D721Med (cell line): ENCODE results near the gene CPN2.

ENCODE experiments used
- DNase-seq: peaks from one replicate; pipeline ENCODE4 v3.0.0; 2011; ENCODE audit warnings: low spot score; ENCODE audit not compliant: insufficient read length
- FAIRE-seq: peaks from 2 replicates; lab custom pipeline; 2011; peaks lifted over from hg19 to GRCh38; lab: Jason Lieb, UNC
- TF ChIP-seq, protein P1 (sequence below): IDR thresholded peaks from 2 replicates; pipeline ENCODE4 v1.5.1; 2012; ENCODE audit warnings: mild to moderate bottlenecking, control low read depth; ENCODE audit not compliant: insufficient read depth; ENCODE audit errors: missing control alignments

Gene CPN2

DNA sequence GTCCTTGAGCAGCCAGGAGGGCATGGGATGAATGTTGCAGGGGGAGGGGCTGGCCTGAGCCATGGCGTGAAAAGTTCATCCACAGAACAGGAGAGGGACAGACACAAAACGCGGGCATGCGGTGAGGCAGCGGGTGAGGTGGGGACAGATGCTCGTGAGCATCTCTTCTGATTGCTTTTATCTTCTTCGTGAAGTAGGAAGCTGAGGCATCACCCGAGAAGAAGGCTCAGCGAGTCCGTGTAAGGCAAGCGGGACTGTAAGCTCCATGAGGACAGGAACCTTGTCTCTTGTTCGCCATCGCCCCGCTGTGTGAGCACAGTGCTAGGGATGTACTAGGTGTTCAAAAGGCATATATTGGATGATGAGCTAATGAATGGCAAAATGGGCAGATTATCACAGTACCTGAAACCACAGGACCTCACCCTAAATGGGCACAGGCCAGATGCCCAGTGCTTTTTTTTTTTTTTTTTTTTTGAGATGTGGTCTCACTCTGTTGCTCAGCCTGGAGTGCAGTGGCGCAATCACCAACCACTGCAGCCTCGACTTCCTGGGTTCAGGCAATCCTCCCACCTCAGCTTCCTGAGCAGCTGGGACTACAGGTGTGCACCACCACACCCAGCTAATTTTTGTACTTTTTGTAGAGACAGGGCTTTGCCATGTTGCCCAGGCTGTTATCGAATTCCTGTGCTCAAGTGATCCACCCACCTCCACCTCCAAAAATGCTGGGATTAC, 46.8 kb downstream of the CPN2 start:
- no peak for DNase-seq
- TF ChIP-seq, protein P1, sequence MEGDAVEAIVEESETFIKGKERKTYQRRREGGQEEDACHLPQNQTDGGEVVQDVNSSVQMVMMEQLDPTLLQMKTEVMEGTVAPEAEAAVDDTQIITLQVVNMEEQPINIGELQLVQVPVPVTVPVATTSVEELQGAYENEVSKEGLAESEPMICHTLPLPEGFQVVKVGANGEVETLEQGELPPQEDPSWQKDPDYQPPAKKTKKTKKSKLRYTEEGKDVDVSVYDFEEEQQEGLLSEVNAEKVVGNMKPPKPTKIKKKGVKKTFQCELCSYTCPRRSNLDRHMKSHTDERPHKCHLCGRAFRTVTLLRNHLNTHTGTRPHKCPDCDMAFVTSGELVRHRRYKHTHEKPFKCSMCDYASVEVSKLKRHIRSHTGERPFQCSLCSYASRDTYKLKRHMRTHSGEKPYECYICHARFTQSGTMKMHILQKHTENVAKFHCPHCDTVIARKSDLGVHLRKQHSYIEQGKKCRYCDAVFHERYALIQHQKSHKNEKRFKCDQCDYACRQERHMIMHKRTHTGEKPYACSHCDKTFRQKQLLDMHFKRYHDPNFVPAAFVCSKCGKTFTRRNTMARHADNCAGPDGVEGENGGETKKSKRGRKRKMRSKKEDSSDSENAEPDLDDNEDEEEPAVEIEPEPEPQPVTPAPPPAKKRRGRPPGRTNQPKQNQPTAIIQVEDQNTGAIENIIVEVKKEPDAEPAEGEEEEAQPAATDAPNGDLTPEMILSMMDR = no peak
- FAIRE-seq = no peak

DNA sequence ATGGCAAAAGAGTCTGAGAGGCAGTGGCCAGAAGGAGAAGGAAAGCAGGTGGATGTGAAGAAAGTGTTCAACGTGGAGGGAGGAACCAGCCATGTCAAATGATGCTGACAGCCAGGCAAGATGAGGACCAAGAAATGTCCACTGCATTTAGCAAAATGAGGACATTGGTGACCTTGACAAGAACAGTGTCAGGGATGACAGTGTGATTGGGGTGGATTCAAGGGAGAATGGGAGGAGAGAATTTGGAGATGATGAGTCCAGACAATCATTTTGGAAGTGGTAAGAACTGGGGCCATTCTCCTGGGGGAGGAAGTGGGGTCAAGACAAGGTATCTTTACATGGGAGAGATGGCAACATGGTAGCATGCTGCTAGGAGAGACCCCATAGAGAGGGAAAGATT, 47.4 kb downstream of the CPN2 start:
- TF ChIP-seq, protein P1 = no peak
- FAIRE-seq (no peak), DNase-seq (no peak)

DNA sequence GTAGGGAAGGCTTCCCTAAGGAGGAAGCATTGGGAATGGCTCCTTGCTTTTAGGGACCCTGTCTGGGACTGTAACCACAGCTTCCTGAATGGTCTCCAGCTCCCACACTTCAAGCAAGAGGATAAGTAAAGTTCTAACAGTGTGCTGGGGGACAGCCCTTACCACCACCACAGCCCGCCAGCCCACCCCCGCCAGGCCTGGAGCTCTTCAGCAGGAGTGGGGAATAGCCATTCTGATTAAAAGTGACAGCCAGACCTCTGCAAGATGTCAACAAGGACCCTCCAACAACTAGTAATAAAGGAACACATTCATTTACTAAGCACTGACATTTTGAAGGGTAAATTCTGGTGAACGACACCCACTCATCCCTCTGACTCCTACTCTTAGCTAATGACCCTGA, 49.4 kb downstream of the CPN2 start:
- DNase-seq = no peak
- TF ChIP-seq, protein P1 = no peak
- no peak for FAIRE-seq

DNA sequence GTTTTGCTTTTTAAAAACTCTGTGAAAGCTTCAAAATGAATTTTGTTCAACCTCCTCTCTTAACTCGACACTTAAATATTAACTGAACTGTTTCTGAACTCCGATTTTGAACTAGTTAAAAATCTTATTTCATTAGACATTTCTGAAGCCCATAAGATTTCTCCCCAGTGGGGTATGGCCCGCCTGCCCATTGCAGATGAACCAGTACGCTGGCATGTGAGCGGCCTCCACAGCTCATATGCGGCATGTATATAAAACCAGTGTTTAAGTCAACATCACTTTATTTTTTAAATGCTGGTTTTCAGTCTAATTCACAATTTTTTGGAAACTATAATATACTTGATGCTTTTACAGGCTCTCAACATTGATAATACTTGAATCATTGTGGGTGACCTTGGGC, 50.2 kb downstream of the CPN2 start:
- TF ChIP-seq, protein P1 = no peak
- FAIRE-seq = no peak

DNA sequence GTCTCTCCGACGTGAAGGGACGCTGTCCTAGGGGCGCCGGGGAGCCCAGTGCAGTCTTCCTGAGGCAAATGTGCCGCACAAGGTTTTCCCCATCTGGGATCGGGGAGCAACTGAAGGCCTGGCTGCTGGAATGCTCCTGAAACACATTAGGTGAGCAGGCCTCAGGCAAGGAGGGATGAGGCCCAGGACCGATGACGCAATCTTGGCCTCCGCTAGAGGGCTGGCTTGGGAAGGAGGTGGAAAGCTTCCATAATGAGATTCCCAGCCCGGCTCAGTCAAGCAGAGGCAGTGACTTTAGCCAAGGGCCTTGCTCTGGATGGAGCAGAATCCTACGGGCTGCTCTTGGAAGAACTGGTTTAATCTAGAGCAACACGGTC, 50.8 kb downstream of the CPN2 start:
- FAIRE-seq = no peak
- TF ChIP-seq, protein P1 = no peak
- no peak for DNase-seq

More for the DNA sequence above, 50.2 kb downstream of the CPN2 start:
- no peak for DNase-seq

DNA sequence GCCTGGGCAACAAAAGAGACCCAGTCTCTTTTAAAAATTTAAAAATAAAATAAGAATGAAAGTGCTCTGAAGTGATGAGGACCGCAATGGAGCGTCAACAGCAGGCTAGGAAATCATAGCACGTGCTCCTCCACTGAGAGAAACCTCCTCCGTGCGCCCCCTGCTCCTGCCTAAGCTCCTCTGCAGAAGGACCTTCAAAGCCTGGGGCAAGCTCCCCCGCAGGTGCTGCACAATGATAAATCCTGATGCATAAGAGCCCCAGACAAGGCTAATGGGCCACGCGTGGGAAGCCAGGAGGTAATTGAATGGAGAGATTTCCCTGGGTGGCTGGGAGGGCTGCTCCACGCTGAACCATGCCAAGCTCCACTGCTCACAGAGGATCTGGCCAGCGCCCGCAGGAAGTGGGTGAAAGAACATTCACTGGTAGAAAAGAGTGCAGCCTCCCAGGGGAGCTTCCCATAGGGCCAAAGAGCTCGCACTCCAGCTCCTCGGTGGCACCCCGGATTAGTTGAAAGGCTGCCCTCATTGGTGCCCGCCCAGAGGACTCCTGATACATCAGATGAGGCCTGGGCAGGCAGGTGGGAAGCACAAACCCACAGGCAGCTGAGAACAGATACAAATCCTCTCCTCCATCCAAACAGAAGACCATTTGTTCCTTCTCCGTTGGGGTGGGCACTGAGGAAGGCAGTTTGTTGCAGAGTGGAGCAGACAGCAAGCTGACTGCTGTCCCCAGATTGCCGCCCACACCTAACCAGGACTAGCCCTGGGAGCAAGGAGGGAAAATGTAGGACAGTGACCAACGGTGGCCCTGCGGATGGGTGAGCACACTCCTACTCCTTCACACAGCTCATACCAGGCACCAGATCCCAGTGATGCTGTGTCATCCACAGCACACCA, 52.5 kb downstream of the CPN2 start:
- DNase-seq (no peak), FAIRE-seq (no peak)
- TF ChIP-seq, protein P1 = no peak
